ENCODE data around the gene TES.
"Not testable (repeated sequence)": the region's sequence is repeated elsewhere in the genome, so short reads cannot be mapped to it uniquely, and the experiment has no call there.

Gene TES

GRCh38 chr7:116224492-116225098 is 14.3 kb downstream of the TES start:
- no peak for DNase-seq

DNA sequence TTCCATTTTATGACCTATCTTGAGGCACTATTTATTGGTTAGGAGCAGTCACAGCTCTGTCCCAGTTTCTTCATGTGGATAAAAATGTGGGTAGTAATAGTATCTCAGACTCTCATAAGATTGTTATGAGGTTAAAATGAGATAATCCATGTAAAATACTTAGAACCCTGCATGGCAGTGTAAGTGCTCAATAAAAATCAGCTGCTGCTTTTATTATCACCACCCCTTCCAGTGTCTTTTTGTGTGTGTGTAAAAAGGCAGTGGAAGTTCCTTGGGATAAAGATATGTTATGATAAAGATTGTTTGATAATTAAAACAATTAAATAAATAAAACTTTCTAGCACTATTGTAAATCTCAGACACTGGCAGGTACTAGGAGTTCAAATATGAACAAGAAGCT is 15.5 kb downstream of the TES start:
- DNase-seq: no peak

GRCh38 chr7:116226664-116227063 is 16.3 kb downstream of the TES start:
- DNase-seq: no peak

GRCh38 chr7:116227678-116228239 is 17.4 kb downstream of the TES start:
- no peak for DNase-seq

GRCh38 chr7:116228241-116228640 is 17.9 kb downstream of the TES start:
- no peak for DNase-seq

GRCh38 chr7:116229366-116229765 is 19.0 kb downstream of the TES start:
- DNase-seq: no peak

GRCh38 chr7:116230191-116231005 is 20.1 kb downstream of the TES start:
- DNase-seq: no peak

- no peak for DNase-seq
Measured at GRCh38 chr7:116231543-116231942, 21.2 kb downstream of the TES start.

- DNase-seq: no peak
Measured at GRCh38 chr7:116231949-116232348, 21.6 kb downstream of the TES start.

GRCh38 chr7:116232350-116232749 is 22.0 kb downstream of the TES start:
- no peak for DNase-seq

GRCh38 chr7:116232920-116233319 is 22.6 kb downstream of the TES start:
- DNase-seq: no peak

GRCh38 chr7:116234517-116235200 is 24.3 kb downstream of the TES start:
- DNase-seq: no peak

GRCh38 chr7:116235380-116235779 is 25.0 kb downstream of the TES start:
- DNase-seq: no peak

GRCh38 chr7:116236020-116236630 is 25.8 kb downstream of the TES start:
- DNase-seq: no peak

GRCh38 chr7:116239020-116239419 is 28.7 kb downstream of the TES start:
- DNase-seq: no peak

DNA sequence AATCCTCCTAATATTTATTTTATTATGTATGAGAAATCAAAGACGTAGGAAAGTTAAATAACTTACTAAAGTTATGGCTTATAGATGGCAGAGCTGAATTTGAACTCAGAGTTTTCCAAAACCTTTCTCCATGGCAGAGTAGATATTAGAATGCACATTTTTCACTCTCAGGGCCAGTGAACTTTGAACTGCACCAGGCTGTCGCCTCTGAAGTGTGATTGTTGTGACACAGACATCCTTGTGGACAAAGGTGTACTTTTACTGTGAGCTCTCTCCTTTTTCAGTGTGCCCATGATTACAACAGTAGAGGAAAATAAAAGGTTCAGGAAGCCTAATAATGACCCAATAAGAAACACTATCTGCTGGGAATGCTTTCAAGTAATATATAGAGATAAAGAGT is 29.1 kb downstream of the TES start:
- no peak for DNase-seq

GRCh38 chr7:116240024-116240668 is 29.8 kb downstream of the TES start:
- DNase-seq: no peak

- DNase-seq: no peak
Measured at GRCh38 chr7:116241291-116241690, 31.0 kb downstream of the TES start.

DNA sequence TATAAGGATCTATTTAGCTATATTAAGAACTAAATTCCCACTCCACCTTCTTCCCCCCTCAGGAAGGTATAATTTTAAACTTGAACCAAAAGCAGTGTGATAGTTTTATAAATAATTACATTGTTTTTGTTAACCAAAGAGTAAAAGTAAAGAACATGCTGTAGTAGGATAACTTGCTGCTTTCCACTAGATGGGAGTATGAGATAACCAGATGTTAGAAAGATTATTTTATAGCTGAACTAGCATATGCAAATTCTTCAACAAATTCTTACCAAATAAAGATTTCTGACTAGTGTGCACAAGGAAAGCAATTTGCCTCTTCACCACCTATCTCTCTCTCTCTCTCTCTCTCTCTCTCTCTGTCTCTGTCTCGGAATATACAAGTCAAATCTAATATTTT is 31.8 kb downstream of the TES start:
- DNase-seq: no peak

- no peak for DNase-seq
Measured at GRCh38 chr7:116242759-116243158, 32.4 kb downstream of the TES start.

DNA sequence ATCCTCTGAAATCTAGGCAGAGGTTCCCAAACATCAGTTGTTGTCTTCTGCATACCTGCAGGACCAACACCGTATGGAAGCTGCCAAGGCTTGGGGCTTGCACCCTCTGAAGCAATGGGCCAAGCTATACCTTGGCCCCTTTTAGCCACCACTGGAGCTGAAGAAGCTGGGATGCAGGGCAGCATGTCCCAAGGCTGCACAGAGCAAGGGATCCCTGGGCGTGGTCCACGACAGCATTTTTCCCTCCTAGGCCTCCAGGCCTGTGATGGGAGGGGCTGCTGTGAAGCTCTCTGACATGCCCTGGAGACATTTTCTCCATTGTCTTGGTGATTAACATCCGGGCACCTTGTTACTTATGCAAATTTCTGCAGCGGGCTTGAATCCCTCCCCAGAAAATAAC is 34.5 kb downstream of the TES start:
- not testable (repeated sequence) for DNase-seq

- no peak for DNase-seq
Measured at GRCh38 chr7:116246357-116246756, 36.0 kb downstream of the TES start.
